ENCODE data around the gene TOX2.

Gene TOX2

DNA sequence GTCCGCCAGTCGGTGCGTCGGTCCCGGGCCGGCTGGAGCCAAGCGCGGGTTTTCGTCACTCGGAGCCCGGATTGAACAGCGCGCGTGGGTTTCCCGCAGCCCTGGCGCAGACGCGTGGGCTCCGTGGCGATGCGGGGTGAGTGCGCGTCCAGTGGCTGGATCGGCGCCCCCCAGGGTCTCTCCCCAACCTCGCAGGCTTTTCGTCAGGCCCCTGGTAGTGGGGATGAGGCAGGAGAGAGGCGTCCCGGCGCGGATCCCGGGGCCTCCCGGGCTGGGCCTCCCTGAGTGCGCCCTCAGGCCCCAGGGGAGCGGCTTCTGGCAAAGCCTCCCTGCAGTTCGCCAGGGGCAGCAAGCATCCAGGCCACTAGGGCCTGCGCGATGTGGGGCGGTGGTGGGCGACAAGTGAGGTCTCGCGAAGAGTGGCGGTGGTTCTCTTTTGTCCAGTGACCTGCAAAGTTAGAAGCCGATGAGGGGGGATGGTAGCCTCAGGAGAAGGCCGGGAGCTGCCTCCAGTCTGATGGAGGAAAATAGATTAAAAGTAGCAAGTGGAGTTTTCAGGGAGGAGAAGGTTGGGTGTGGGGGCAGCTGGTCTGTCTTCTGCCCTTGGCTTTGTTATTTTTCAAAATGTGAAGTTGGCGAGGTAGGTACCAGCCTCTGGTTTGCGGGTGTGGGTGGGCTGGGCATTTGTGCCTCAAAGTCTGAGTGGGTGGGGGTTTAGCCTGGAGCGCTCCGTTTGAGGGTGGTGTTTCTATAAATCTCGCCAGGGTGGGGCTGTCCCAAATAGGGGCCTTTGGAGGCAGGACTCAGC is 1.6 kb downstream of the TOX2 start:
- no peak for DNase-seq (ENCODE audit: low read depth)

DNA sequence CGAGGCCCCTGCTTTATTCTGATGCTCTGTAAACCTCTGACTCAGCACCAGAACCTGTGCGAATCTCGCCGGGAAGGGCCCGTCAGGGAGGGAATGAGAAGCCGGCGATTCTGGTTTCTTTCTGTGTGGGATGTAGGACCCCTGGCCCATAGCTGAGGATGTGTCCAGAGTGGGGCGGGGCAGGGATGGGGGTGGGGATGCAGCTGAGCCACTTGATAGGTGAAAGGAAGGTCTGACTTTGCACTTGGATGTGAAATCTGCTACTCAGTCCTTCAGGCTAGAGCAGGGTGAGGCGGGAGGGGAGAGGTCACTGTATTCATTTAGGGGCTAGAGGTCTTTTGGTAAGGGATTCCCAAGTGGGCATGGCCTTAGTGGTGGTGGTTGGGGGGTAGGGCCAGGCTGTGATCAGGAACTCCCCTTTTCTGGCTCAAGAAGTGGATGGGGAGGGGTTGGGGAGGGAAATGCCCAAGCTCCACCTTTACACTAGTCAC is 2.3 kb downstream of the TOX2 start:
- no peak for DNase-seq (ENCODE audit: low read depth)

DNA sequence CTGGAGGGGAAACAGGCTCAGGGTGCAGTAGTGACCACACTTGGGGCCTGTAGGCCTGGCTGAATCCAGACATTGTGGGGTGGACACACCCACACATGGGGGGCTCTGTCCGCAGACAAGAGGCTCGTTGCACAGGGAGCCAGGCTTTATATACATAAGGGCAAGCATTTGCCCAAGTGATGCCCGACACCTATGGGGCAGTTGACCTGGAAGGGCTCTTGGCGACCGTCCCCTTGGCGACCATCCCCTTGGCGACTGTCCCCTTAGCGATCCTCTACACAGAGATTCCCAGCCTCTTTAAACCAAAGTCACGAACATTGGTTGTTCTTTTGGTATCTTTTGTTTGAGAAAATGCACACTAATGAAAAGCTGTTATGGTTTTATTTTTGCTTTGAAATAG is 2.7 kb downstream of the TOX2 start:
- DNase-seq (ENCODE audit: low read depth) = no peak

DNA sequence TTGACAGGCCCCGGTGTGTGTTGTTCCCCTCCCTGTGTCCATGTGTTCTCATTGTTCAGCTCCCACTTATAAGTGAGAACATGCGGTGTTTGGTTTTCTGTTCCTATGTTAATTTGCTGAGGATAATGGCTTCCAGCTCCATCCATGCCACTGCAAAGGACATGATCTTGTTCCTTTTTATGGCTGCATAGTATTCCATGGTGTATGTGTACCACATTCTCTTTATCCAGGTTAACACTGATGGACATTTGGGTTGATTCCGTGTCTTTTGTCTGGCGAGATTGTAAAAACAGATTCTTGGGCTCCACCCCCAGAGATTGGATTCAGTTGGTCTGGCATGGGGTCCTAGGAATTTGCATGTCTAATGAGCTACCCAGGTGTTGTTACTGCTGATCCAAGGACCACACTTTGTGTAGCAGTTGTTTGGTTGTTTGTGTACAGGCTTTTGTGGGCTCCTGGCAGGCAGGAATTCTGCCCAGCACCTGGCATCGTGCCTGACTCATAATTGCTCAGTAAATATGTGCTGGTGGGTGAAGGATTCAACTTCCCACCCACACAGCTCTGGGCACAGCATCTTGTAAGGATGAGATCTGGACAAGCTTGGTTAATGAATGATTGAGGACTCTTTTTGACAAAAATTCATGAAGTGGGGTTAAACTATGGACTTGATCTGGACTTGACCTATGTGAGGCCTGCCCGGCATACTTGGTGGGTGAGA is 5.2 kb downstream of the TOX2 start:
- DNase-seq (ENCODE audit: low read depth) = no peak

DNA sequence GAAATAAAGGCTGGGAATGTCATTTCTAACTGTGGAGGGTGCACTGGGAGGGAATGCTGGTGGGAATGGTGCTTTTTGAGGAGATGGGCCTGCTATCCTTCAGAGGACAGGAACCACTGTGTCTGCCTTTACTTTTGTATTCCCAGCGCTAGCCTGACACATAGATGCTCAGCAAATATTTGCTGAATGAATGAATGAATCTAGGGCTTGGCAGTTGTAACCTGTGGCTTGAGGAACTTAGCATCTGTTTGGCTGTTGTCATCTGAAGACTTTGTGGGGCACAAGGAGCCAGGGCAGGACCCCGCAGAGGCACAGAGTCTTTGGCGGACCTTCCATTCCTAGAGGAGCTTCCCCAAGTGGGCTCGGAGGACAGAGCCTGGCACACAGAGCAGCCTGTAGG is 6.1 kb downstream of the TOX2 start:
- no peak for DNase-seq (ENCODE audit: low read depth)

DNA sequence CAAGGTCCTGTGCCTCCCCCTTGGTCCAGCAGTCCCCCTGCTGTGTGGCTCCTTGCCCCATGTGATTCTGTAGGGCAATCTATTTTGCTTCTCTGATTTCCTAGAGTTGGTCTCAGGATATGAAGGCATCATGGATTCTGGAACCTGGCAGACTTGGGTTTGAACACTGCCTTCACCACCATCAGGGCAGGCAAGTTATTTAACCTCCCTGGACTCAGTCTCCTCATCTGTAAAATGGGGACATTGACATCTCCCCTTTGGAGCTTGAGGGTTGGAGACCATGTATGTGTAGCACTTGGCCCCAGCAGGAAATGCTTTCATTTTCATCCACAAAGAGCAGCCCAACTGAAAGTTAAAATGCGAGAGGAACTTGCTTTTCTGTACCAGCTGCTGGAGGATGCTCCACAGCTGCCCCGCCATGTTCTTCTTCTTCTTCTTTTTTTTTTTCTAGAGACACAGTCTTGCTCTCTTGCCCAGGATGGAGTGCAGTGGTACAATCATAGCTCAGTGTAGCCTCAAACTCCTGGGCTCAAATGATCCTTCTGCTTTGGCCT is 6.7 kb downstream of the TOX2 start:
- DNase-seq (ENCODE audit: low read depth) = no peak

DNA sequence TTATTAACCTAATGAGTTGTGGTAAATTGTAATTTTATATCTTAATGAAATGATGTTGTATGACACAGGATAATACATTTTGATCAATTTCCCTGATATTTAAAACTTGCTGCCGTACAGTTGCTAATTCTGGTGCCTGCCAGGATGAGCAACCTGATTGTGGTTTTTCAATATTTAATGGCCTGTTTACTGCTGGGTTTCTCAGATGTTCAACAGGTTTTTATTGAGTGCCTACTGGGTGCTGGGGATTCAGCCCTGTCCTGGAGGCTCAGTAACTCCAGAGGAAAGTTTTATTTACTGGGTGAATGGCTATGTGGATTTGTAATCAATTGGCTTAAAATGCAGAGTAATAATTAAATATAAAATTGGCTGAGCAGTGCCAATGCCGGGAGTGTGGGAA is 8.0 kb downstream of the TOX2 start:
- no peak for DNase-seq (ENCODE audit: low read depth)

DNA sequence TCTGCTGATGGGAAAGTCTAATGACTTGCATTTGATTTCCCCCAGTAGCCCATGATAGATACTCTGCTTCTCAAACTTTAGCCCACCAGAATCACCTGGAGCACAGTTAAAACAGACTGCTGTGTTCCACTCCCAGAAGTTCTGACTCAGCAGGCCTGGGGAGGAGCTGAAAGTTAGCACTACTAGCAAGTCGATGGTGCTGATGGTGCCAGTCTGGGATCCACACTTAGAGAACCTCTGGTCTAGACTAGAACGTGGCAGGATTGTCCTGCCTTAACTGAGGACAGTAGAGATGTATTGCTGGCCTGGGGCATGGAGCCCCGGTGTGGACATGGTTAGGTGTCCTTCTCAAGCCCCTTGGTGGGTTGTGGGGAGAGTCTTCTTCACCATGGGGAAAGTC is 8.7 kb downstream of the TOX2 start:
- no peak for DNase-seq (ENCODE audit: low read depth)

DNA sequence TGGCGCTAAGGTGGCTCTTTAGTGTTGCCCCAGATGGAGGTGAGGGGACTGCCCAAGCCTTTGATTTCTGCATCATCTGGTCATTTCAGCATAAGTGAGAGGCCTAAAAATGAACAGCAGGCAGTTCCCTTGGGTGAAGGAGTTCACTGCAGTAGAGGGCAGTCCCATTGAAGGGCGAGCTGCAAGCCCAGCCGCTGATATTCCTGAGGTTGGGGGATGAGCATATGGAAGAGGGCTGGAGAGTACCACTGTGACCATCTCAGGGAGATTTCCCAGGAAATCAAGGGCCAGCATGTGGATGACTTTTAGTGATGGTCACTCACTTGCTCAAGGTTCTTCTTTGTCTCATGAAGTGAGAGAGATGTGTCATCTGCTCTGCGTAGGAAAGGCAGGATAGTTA is 9.3 kb downstream of the TOX2 start:
- DNase-seq (ENCODE audit: low read depth) = no peak

DNA sequence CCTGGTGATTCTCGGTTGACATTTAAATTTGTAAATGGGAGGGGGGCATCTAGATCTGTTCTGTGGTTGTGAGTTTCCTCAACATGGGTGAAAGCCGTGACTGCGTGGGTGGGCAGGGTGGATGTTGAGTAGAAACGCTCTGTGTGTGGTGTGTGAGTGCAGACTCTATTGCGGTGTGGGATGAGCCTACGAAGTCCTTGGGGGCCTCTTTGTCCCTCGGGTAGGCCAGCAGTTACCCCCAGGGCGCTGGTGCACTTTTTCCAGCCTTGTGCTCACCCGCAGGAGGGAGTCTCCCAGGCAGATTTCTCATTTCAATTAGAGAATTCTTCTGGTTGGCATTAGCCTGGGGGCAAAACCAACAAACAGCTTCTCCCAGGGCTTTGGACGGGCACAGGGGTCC is 10.6 kb downstream of the TOX2 start:
- peak; percentile 76 for DNase-seq (ENCODE audit: low read depth)

DNA sequence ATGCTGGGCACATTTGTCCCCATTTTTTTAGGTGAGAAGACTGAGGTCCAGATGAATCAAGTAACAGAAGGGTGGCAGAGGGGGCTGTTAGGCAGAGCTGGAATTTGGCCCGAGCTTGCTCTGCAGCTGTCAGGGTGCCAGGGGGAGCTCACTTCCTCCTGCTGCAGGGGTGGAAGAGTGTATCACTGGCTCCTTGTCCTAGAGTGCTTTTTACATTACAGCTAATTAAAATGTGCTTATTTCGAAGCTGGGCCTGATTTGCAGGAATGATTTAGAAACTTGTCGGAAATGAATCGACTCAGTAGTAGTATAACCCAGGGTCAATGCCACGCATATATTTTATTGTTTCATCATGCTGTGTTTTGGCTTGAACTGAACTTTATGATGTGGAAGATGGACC is 11.1 kb downstream of the TOX2 start:
- no peak for DNase-seq (ENCODE audit: low read depth)

DNA sequence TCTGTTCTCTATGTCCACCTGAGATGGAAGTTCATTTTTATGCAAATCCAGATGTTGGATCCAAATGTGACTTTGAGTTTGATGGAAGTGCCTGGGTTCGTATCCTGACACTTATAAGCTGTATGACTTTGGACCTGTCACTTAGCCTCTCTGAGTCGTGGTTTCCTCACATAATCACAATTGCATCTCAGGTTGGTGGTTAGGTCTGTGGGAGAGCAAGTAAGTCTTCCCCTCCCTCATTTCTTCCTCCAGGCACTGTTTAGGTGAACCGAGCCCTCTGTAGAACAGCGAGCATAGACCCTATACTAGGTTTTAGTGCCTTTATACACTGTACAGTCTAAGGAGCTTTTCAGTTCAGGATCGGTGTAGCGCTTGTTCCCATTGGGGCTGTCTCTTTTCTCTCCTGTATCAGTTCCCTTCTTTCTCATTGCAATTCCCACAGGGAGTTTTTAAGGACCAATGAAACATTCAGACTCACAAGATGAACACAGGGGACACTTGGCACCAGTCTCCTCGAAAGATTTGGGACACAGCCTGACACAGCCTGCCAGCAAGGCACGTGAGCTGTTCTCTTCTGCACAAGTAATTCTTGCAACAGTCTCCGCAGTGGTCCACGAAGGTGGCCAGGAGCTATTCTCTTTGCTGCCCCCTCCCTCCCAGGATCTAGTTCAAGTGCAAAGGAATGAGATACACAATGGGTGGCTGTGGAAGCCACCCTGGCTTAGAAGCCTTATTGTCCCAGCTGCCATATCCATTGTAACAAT is 11.8 kb downstream of the TOX2 start:
- DNase-seq (ENCODE audit: low read depth) = no peak

DNA sequence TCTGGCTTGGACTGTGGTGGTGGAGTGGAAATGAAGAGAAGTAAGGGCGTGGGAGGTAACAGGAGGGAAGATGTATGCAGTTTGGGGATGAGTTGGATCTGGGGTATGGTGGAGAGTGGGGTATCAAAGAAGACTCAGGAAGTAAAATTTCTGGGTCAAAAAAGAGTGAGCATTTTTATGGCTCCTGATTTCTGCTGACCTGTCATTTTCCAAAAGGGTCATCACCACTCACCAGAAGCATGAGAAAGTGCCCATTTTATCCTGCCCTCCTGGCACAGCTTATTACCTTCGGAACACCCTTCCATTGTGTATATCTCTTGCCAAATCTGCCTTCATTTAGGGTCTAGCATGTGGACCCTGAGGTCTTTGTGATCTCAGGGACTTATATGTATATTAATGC is 17.3 kb downstream of the TOX2 start:
- no peak for DNase-seq (ENCODE audit: low read depth)

DNA sequence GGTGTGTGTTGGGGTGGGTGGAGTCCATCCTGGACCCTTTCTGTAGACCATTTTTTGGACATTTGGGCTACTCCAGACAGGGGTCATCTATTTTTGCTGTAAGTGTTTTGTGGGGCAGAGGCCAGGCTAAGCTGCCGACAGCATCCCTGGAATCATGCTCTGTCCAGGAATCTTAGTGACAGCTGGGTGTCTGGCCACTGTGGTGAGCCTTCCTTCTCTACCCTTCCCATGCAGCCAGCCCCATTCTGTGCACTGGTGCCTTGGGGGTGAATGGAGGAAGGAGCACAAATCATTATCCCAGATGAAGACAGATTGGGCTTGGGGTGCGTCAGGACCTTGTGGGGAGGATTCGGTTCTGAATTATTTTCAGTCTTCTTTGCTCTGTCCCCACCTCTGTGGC is 20.2 kb downstream of the TOX2 start:
- no peak for DNase-seq (ENCODE audit: low read depth)

DNA sequence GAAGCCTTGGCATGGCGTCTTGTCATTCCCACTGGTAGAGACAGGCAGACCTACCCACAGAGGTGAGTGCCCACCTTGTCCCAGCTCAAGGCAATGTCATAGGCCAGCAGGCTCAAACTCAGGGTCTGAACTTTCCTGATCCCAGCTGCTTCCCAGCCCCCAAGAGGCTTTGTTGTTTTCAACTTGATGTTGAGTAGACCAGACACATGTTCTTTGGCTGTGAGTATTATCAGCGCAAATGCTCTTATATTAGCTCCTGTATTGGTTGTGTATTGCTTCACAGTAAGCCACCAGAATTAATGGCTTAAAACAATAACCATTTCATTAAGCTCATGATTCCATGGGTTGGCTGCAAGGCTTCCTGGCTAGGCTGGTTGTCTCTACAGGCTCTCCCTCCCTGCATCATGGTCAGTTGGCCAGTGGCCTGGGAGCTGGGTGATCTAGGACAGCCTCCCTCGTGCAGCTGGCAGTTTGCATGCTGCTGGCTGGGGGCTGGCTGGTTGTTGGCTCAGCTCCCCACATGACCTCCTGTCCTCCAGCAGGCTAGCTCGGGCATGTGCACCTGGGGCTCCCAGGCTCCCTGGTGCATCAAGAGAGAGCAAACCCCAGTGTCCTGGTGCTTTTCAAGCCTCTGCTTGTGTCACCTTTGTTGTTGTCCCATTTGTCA is 21.6 kb downstream of the TOX2 start:
- DNase-seq (ENCODE audit: low read depth) = no peak

DNA sequence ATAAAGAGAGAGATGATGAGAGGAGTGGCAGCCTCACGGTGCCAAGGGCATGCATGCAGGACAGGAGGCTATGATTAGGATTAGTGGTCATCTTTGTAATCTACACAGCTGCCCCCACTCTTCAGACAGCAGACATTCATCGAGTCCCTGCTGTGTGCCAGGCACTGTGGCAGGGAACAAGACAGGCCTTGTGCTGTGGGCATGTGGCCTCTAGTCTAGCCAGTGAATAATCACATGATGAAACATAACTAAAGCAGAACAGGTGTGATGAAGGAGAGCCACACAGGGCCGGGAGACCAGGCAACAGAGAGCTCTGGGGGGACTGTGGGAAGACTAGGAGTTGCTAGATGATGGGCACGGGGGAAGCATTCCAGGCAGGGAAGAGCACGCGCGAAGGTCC is 22.2 kb downstream of the TOX2 start:
- no peak for DNase-seq (ENCODE audit: low read depth)

DNA sequence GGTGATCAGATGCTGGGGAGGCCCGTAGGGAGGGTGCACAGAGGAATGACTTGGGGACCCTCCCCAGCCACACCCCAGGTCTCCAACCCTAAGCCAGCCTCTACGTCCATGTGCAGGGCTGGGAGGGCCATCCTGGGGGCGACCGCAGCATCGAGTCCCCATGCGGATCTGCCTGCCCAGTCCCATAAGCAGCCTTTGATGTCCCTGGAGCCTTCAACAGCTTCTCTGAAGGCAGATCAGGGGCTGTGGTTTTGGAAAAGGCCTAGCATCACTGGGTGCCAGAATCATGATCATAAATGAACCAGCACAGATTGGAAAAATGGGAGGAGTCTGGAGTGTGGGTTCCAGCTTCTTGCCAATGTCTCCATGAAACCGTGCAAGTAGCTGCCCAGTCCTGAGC is 22.9 kb downstream of the TOX2 start:
- no peak for DNase-seq (ENCODE audit: low read depth)

DNA sequence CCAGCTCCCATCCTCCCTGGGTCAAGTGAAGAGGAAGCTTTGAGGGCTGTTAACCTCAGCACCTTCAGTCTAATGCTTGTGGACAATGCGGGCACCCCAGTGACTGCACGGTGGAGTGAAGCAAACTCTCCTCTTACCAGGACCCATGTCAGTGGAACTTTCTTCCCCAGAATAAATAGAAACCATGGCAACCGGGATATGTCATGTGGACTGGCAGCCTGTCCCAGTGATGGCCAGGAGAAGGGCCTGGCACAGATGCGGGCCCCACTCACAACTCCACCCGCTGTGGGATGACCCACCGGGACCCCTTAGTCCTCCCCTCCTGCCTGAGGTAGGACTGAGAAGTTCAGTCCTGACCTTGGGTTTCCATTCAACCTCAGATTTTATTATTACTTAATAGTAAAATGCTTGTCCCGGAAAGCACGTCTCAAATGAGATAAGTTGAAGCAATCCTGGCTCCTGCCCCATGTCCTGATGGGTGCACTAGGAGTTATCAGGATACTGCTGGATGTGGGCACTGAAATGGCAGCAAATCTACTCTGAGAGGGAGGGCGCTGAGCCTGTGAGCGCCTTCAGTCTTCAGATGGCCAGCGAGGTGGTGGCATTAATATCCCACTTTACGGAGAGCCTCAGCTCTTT is 23.5 kb downstream of the TOX2 start:
- no peak for DNase-seq (ENCODE audit: low read depth)

DNA sequence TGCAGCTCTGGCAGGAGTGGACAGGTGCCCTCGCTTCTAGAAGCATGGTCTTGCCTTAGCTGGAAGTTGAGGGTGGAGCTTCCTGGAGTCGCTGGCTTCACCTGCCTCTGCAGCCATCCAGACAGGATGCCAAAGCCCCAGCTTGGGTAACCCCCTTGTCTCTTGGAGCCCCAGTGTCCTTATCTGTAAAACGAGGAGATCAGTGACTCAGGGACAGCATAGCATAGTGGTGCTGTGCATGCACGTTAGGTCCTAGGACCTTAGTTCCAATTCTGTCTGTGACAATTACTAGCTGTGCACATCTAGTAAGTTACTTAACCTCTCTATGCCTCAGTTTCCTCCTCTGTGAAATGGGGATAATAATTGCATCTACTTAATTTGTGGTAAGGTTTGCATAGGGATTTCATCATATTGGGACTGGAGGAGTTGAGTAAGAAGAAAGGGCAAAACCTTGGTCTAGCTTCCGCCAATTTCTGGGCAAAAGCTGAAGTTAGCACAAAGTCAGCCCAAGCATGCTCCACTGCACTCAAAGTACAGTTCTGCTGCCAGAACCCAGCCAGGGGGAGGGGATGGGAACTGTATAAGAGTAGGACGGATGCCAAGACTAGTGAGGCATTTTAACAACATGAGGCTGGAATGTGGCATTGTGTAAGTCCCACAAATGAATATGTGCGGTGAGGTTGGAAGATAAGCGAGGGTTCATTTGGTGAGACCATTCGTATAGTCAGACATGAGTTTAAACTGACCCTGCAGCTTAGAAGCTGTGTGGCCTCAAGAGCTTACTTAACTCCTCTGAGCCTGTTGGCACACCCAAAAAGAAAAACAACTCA is 24.5 kb downstream of the TOX2 start:
- no peak for DNase-seq (ENCODE audit: low read depth)

DNA sequence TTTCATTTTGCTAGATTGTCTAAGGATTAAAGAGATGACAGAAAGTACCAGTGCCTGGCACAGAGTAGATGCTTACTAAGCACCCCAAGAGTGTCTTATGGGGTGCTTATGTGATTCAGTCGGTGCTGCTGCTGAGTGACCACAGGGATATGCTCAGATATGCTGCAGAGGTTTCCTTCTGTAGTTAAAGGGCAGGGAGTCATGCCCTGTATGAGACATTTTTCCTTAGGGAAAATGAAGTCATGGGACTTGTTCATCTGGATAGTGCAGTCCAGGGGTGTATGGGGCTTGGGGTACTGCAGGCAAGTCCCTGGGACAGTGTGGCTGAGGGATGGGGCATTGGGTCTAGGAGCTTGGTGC is 25.1 kb downstream of the TOX2 start:
- no peak for DNase-seq (ENCODE audit: low read depth)

Data from stimulated activated CD4-positive, alpha-beta T cell treated with anti-CD3 and anti-CD28 coated beads, Interleukin-2, amount 100 ng/mL, for 4 hours (primary cell).